K562 treated with DMSO at 1 percent for 48 hours (cell line): ENCODE results near the gene TMEM174. TPM values are rescaled to one million over a fixed set of nuclear protein-coding genes. Genes with fewer than 3 reads are reported as not detected.

Experiments
- total RNA-seq: library from RNA; unstranded; fragments of 300-600 nt; gene quantifications from 2 replicates; pipeline ENCODE4 v1.2.3, GENCODE V29; 2022; ENCODE audit warnings: low replicate concordance; ENCODE audit errors: extremely low read depth

Gene TMEM174
- not detected in 2 replicates for total RNA-seq

GRCh38 chr5:73172951-73173350 is at the start of gene TMEM174:
TSS of gene TMEM174 (plus strand) at chr5:73173193. CDS start at chr5:73173244, 51 bp downstream.

Other genes starting within 250 kb of the TMEM174 start
- gene FCHO2, start 217.2 kb upstream of the TMEM174 start, total RNA-seq, result not detected in 2 replicates
- not detected in 2 replicates for gene TMEM171, start 52.6 kb upstream of the TMEM174 start, total RNA-seq